HT1080 (cell line): ENCODE data around the gene DNAH1. TPM values are rescaled to one million over a fixed set of nuclear protein-coding genes. Genes with fewer than 3 reads are reported as not detected.

Experiments used
- DNase-seq: peaks from one replicate; pipeline ENCODE4 v3.0.0-alpha.2; 2015; ENCODE audit warnings: low read depth
- small RNA-seq: library from RNA; depleted of rRNA; stranded (forward); fragments of <200 nt; gene quantifications from one replicate; pipeline ENCODE3, GENCODE V24; 2014
- total RNA-seq: library from RNA; depleted of rRNA; stranded (reverse); fragments of >200 nt; shearing (Covaris generic); gene quantifications from 2 replicates; pipeline ENCODE4 v1.2.3, GENCODE V29; 2014; rRNA removed

DNAH1 gene
- total RNA-seq, 1 experiment from 2014 or later: 0.10 TPM

DNA sequence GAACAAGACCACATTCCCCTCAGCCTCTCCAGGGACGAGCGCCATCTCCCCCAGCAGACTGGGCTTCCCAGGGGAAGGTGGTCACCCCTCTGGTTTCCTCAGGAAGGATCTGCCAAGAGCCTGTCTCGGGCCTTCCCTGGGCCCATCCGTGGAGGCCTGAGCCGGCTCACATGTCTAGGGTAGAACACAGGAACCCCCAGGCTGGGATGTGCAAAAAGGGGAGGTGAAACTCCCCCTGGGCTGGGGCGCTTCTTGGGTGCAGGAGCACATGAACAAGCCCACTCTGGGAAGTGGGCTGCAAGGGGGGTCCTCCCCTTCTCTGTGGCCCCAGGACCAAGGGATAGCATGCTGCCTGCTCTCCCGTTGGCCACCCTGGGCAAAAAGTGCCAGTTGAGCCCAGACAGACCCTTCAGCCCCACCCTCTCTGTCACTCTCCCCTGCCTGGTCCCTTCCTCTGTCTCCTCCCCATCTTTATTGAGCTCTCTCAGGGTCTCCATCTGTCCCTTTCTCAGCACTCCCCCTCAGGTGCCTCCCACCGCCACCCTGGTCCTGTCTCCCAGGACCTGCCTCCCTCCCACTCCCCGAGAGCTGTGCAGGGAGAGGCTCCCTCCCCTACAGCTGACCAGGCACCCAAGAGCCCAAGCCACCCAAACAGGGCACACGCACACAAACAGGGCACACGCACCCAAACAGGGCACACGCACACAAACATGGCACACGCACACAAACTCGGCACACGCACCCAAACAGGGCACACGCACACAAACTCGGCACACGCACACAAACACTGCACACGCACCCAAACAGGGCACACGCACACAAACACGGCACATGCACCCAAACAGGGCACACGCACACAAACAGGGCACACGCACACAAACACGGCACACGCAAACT is 127.9 kb downstream of the DNAH1 start:
- DNase-seq: no peak

- DNase-seq: peak; percentile 59
Observed at GRCh38 chr3:52444860-52445793, 129.0 kb downstream of the DNAH1 start, which contains the start of gene SEMA3G. TSS of gene SEMA3G (minus strand) at chr3:52445103. CDS start at chr3:52445027, 76 bp downstream.

- DNase-seq: no peak
Observed at GRCh38 chr3:52446042-52446441, 129.9 kb downstream of the DNAH1 start.

DNA sequence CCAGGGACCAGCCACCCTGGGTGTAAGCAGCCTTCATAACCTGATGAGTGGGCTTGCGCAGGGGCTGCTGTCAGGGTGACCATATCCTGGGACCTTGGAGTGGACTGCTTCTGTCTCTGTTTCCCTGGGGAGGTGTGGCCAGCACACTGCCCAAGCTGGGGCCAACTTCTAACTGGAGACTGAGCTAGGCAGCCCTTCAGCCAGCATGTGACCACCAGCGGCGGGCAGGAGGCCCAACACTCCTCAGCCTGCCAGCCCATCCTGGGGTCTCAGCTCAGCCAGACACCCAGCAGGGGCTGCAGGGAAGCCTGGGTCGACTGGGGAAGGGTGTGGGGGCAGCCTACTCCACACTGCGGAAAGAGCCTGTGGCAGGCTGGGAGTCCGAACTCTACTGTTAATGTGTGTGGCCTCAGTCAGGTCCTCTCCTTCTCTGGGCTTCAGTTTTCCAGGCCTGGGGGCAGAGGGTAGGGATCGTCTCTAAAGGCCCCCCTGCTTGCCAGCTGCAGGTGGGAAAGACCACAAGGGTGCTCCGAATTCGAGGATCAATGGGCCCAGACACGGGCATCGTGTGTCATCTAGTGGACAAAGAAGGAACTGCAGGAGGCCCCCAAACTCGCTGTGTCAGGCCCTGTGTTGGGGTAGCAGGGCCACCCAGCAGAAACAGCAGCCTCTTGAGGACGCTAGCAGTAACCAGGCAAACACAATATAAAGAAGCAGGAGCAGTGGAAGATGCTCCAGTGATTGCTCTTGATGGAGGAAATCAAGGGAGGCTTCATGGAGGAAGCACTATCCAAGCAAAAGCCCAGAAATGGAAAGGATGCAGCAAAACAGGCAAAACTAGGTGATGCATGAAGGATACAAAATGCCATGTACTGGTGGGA is 130.8 kb downstream of the DNAH1 start:
- peak; percentile 68 for DNase-seq

DNA sequence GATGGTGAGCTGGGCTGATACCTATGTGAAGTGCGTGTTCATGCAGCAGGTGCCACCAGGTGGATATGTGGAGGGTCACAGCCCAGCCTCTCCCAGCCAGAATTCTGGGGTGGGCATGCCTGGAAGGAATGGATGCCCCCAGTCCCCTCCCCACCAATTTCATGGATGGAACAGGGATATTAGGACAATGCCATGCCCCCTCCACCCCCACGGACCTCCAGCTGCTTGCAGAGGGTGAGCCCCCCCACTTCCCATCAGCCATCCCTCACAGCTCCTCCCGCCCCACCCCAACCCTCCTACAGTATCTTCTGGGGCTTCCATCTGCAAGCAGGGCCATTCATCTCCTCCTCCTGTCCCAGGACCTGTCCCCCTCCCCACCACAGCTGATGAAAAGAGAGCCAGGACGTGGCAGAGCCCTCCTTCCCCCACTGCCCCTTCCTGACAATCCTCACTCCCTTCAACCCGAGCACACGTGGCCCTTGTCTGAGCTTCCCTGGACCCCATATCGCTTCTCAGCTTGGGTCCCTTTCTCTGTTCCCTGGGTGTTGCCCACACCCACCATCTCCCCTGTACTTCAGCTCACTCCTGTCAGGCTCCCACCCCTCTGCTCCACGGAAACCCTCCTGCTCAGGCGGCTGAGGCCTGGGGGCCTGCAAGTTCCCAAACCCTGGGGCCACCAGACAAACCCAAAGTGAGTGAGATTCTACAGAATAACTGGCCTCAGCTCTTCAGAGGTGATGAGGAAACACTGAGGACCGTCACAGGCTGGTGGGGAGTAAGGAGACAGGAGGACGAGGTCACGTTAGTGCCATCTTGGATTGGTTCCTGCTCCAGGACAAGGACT is 131.6 kb downstream of the DNAH1 start:
- DNase-seq: no peak

Small RNA genes lying within 50 kb of the gene (small RNA-seq; reads per million reads assigned to genes)
- gene MIR135A1 (not detected), gene MIRLET7G (106 reads per million, percentile 96 among the genes with 10 or more reads in this experiment)

Other genes starting within 250 kb of the DNAH1 start
- gene POC1A, start 161.9 kb upstream of the DNAH1 start, total RNA-seq: 26.0 and 31.3 TPM in 2 replicates
- 57.6 and 71.5 TPM in 2 replicates for gene ALAS1, start 118.2 kb upstream of the DNAH1 start, total RNA-seq
- not detected in 2 replicates for gene TLR9, start 90.7 kb upstream of the DNAH1 start, total RNA-seq
- gene TWF2, start 77.2 kb upstream of the DNAH1 start, total RNA-seq: 180 and 202 TPM in 2 replicates
- 1.5 and 1.8 TPM in 2 replicates for gene PPM1M, start 70.6 kb upstream of the DNAH1 start, total RNA-seq
- gene WDR82, start 37.7 kb upstream of the DNAH1 start, total RNA-seq: 67.2 and 72.9 TPM in 2 replicates
- 19.1 and 26.5 TPM in 2 replicates for gene GLYCTK, start 28.5 kb upstream of the DNAH1 start, total RNA-seq
- 90.4 and 103 TPM in 2 replicates for gene BAP1, start 93.7 kb downstream of the DNAH1 start, total RNA-seq
- 6.0 and 6.3 TPM in 2 replicates for gene PHF7, start 94.3 kb downstream of the DNAH1 start, total RNA-seq
- gene SEMA3G, start 128.8 kb downstream of the DNAH1 start, total RNA-seq: 0.43 and 0.53 TPM in 2 replicates
- 0.13 TPM in 1 of 2 replicates, not detected in the other for gene TNNC1, start 137.7 kb downstream of the DNAH1 start, total RNA-seq
- 19.1 and 21.0 TPM in 2 replicates for gene NISCH, start 139.3 kb downstream of the DNAH1 start, total RNA-seq
- not detected in 2 replicates for gene STAB1, start 179.0 kb downstream of the DNAH1 start, total RNA-seq
- gene NT5DC2, start 217.5 kb downstream of the DNAH1 start, total RNA-seq: 94.1 and 122 TPM in 2 replicates
- 10.5 and 18.4 TPM in 2 replicates for gene UQCC5, start 220.3 kb downstream of the DNAH1 start, total RNA-seq